KBM-7 (cell line): Measurements from ENCODE around the gene MFAP2.

Source experiments
- DNase-seq: peaks from one replicate; pipeline ENCODE4 v3.0.0-alpha.2; 2015
- in situ Hi-C: fragments of 300-500 bp; cut with MboI; formaldehyde crosslinking; loops from 2 replicates; pipeline ENCODE4 v1.14.3; 2020; ENCODE audit warnings: low sequenced_read_pairs, low pct_unique_long_range_greater_than_20kb, mixed read lengths

MFAP2 gene

GRCh38 chr1:16980473-16981268, at the start of gene MFAP2:
Gene MFAP2 (minus strand): TSS chr1:16980620. CDS start chr1:16978273, 2,347 bp downstream.
- in situ Hi-C loops: no loop called here
- no peak for DNase-seq

- no peak for DNase-seq
- in situ Hi-C loops: no loop called here
These were observed 49.8 kb upstream of the MFAP2 start for GRCh38 chr1:17030206-17030605.

GRCh38 chr1:17028662-17029188, 48.3 kb upstream of the MFAP2 start:
- no peak for DNase-seq
- in situ Hi-C loops: no loop called here

- in situ Hi-C loops: no loop called here
- DNase-seq: no peak
These were observed 47.5 kb upstream of the MFAP2 start for GRCh38 chr1:17027900-17028299.

GRCh38 chr1:17027403-17027802, 47.0 kb upstream of the MFAP2 start:
- in situ Hi-C loops: no loop called here
- DNase-seq: no peak

- in situ Hi-C loops: no loop called here
- no peak for DNase-seq
These were observed 44.3 kb upstream of the MFAP2 start for GRCh38 chr1:17024721-17025120.

- in situ Hi-C loops: no loop called here
- no peak for DNase-seq
These were observed 43.2 kb upstream of the MFAP2 start for GRCh38 chr1:17023573-17023972.

GRCh38 chr1:17023102-17023501, 42.7 kb upstream of the MFAP2 start:
- DNase-seq: peak; percentile 75
- in situ Hi-C loops: no loop called here

GRCh38 chr1:17021896-17022295, 41.5 kb upstream of the MFAP2 start:
- in situ Hi-C loops: no loop called here
- DNase-seq: no peak

- DNase-seq: no peak
- in situ Hi-C loops: no loop called here
These were observed 40.1 kb upstream of the MFAP2 start for GRCh38 chr1:17020502-17020901.

- in situ Hi-C loops: no loop called here
- DNase-seq: no peak
These were observed 38.4 kb upstream of the MFAP2 start for GRCh38 chr1:17018849-17019248.

- in situ Hi-C loops: no loop called here
- no peak for DNase-seq
These were observed 37.0 kb upstream of the MFAP2 start for GRCh38 chr1:17017435-17017834.

GRCh38 chr1:17016317-17016661, 35.9 kb upstream of the MFAP2 start:
- no peak for DNase-seq
- in situ Hi-C loops: no loop called here

- DNase-seq: no peak
- in situ Hi-C loops: no loop called here
These were observed 34.5 kb upstream of the MFAP2 start for GRCh38 chr1:17014671-17015567.

- DNase-seq: peak; percentile 95
These were observed 33.3 kb upstream of the MFAP2 start for GRCh38 chr1:17013491-17014320.

GRCh38 chr1:17012775-17013490, 32.5 kb upstream of the MFAP2 start:
- in situ Hi-C loops: no loop called here
- DNase-seq: no peak

More at GRCh38 chr1:17013491-17014320, 33.3 kb upstream of the MFAP2 start:
- in situ Hi-C loops: no loop called here

GRCh38 chr1:17011439-17012307, 31.3 kb upstream of the MFAP2 start, which contains the start of gene ATP13A2:
Gene ATP13A2 (minus strand): TSS chr1:17011928. CDS start chr1:17011738, 190 bp downstream.
- peak; percentile 73 for DNase-seq
- in situ Hi-C loops: no loop called here

- DNase-seq: no peak
- in situ Hi-C loops: no loop called here
These were observed 30.6 kb upstream of the MFAP2 start for GRCh38 chr1:17011092-17011438.
